H1 (cell line): Measurements from ENCODE around the gene MVK. TPM values are rescaled to one million over a fixed set of nuclear protein-coding genes. Genes with fewer than 3 reads are reported as not detected.

ENCODE experiments used
- CTCF ChIA-PET: fragments of 300-600 bp; sonication (Branson Sonifier 250); formaldehyde crosslinking; loops from one replicate; lab custom pipeline; 2021; ENCODE audit not compliant: partially characterized antibody; lab: Charles Lee
- POLR2A ChIA-PET: fragments of 300-600 bp; sonication (Branson Sonifier 250); formaldehyde crosslinking; loops from one replicate; lab custom pipeline; 2021; ENCODE audit warnings: inconsistent platforms; ENCODE audit not compliant: partially characterized antibody; lab: Charles Lee
- DNase-seq, 2 experiments: peaks; one replicate each; pipeline versions ENCODE4 v3.0.0 to v3.0.0-alpha.2; 2010 to 2022; ENCODE audit warnings: low spot score in 2 of 2, low read depth in 1 of 2, mixed read lengths in 1 of 2
- FAIRE-seq: peaks from 2 replicates; lab custom pipeline; 2011; peaks lifted over from hg19 to GRCh38; lab: Jason Lieb, UNC
- H2AFZ ChIP-seq: 2 replicates; pipeline ENCODE4 v1.8.1; 2012; ENCODE audit warnings: low read length, inconsistent platforms
- H2AK5ac ChIP-seq: 2 replicates; pipeline ENCODE4 v1.6.1; 2013; ENCODE audit warnings: low read depth, low read length
- H2BK120ac ChIP-seq: replicated peaks from 2 replicates; pipeline ENCODE3; 2013; ENCODE audit warnings: low read depth, low read length, inconsistent platforms
- H2BK12ac ChIP-seq: 2 replicates; pipeline ENCODE4 v1.6.1; 2013; ENCODE audit warnings: low read depth, low read length
- H2BK15ac ChIP-seq: 2 replicates; pipeline ENCODE4 v1.6.1; 2013; ENCODE audit warnings: low read length
- H2BK20ac ChIP-seq: 2 replicates; pipeline ENCODE4 v1.6.1; 2013; ENCODE audit warnings: low read length
- H2BK5ac ChIP-seq: 2 replicates; pipeline ENCODE4 v1.6.1; 2013; ENCODE audit warnings: low read depth, low read length
- H3K14ac ChIP-seq: 2 replicates; pipeline ENCODE4 v1.6.1; 2013; ENCODE audit warnings: inconsistent platforms; ENCODE audit not compliant: insufficient read length
- H3K18ac ChIP-seq: 2 replicates; pipeline ENCODE4 v1.6.1; 2013; ENCODE audit warnings: low read length; ENCODE audit errors: extremely low read depth
- H3K23ac ChIP-seq: 2 replicates; pipeline ENCODE4 v1.6.1; 2013; ENCODE audit warnings: inconsistent platforms; ENCODE audit not compliant: insufficient read length
- H3K23me2 ChIP-seq: 2 replicates; pipeline ENCODE4 v1.6.1; 2013; ENCODE audit warnings: low read depth, low read length
- H3K27ac ChIP-seq: 2 replicates; pipeline ENCODE4 v1.6.1; 2011; ENCODE audit warnings: low read depth, low read length, inconsistent platforms
- H3K27me3 ChIP-seq, 4 experiments: replicated peaks in 1 of 4; 1 replicate in 1 of 4; 2 replicates in 3 of 4; pipeline versions ENCODE4 v1.6.1 to v1.8.1; 2011 to 2013; ENCODE audit warnings: low read length in 3 of 4, mild to moderate bottlenecking in 3 of 4, inconsistent platforms in 2 of 4, mixed read lengths in 2 of 4, moderate library complexity in 1 of 4; ENCODE audit not compliant: control insufficient read depth in 3 of 4, insufficient read depth in 3 of 4; ENCODE audit errors: extremely low read depth in 1 of 4
- H3K36me3 ChIP-seq, 4 experiments: 2 replicates each; pipeline versions ENCODE4 v1.6.1 to v1.8.1; 2011 to 2013; ENCODE audit warnings: mild to moderate bottlenecking in 4 of 4, low read length in 3 of 4, moderate library complexity in 2 of 4, control low read depth in 1 of 4, inconsistent platforms in 1 of 4; ENCODE audit not compliant: insufficient read depth in 4 of 4, control insufficient read depth in 2 of 4
- H3K4ac ChIP-seq: replicated peaks from 2 replicates; pipeline ENCODE3; 2013; ENCODE audit warnings: low read length, low read depth, mixed read lengths, inconsistent platforms; ENCODE audit not compliant: insufficient read length
- H3K4me1 ChIP-seq, 4 experiments: replicated peaks in 1 of 4; 1 replicate in 1 of 4; 2 replicates in 3 of 4; pipeline versions ENCODE4 v1.6.1 to v1.8.1; 2011 to 2013; ENCODE audit warnings: low read length in 3 of 4, inconsistent platforms in 2 of 4, mixed read lengths in 1 of 4; ENCODE audit not compliant: insufficient read depth in 4 of 4, control insufficient read depth in 3 of 4
- H3K4me2 ChIP-seq, 2 experiments: 2 replicates each; pipeline versions ENCODE4 v1.6.1 to v1.8.1; 2011 to 2013; ENCODE audit warnings: low read depth in 2 of 2, low read length in 2 of 2, control low read depth in 1 of 2, inconsistent platforms in 1 of 2, mild to moderate bottlenecking in 1 of 2; ENCODE audit not compliant: insufficient read depth in 1 of 2
- H3K4me3 ChIP-seq, 4 experiments: fragments of 200-600, 300-600 bp in 1 of 4; sonication (generic), shearing (Covaris generic), sonication (Bioruptor Twin) in 1 of 4; 2 replicates each; pipeline versions ENCODE4 v1.5.1 to v1.8.1; 2011 to 2016; ENCODE audit warnings: low read length in 4 of 4, low read depth in 3 of 4, control low read depth in 2 of 4, inconsistent platforms in 2 of 4, mild to moderate bottlenecking in 2 of 4, mixed read lengths in 1 of 4, moderate library complexity in 1 of 4; ENCODE audit not compliant: insufficient read depth in 2 of 4; ENCODE audit errors: extremely low read depth in 1 of 4
- H3K56ac ChIP-seq: replicated peaks from 2 replicates; pipeline ENCODE3; 2013; ENCODE audit warnings: low read depth, mild to moderate bottlenecking, mixed read lengths, low read length, inconsistent platforms; ENCODE audit not compliant: insufficient read length
- H3K79me1 ChIP-seq: 2 replicates; pipeline ENCODE4 v1.6.1; 2013; ENCODE audit warnings: low read depth, low read length, control low read depth
- H3K79me2 ChIP-seq, 2 experiments: 2 replicates each; pipeline versions ENCODE4 v1.6.1 to v1.8.1; 2012 to 2013; ENCODE audit warnings: low read length in 2 of 2, mild to moderate bottlenecking in 2 of 2, inconsistent platforms in 1 of 2; ENCODE audit not compliant: insufficient read depth in 2 of 2, control insufficient read depth in 1 of 2
- H3K9ac ChIP-seq, 4 experiments: replicated peaks in 1 of 4; 1 replicate in 1 of 4; 2 replicates in 3 of 4; pipeline versions ENCODE4 v1.6.1 to v1.8.1; 2011 to 2013; ENCODE audit warnings: low read depth in 3 of 4, low read length in 3 of 4, control low read depth in 2 of 4, mild to moderate bottlenecking in 2 of 4, moderate library complexity in 2 of 4, inconsistent platforms in 1 of 4; ENCODE audit errors: extremely low read depth in 1 of 4
- H3K9me3 ChIP-seq, 2 experiments: 2 replicates each; pipeline versions ENCODE4 v1.6.1 to v1.8.1; 2012 to 2013; ENCODE audit warnings: mild to moderate bottlenecking in 2 of 2, moderate library complexity in 2 of 2, control low read depth in 1 of 2, inconsistent platforms in 1 of 2, low read depth in 1 of 2, low read length in 1 of 2, mixed read lengths in 1 of 2; ENCODE audit not compliant: insufficient read depth in 2 of 2
- H4K20me1 ChIP-seq, 2 experiments: replicated peaks in 1 of 2; 2 replicates each; pipeline versions ENCODE3 to v1.8.1; 2011 to 2013; ENCODE audit warnings: inconsistent platforms in 2 of 2, low read length in 2 of 2, mild to moderate bottlenecking in 1 of 2; ENCODE audit not compliant: insufficient read depth in 2 of 2, control insufficient read depth in 1 of 2
- H4K5ac ChIP-seq: 2 replicates; pipeline ENCODE4 v1.6.1; 2013; ENCODE audit warnings: low read length, low read depth, mixed read lengths, inconsistent platforms; ENCODE audit not compliant: insufficient read length
- H4K8ac ChIP-seq: 2 replicates; pipeline ENCODE4 v1.8.0; 2013; ENCODE audit warnings: mild to moderate bottlenecking, moderate library complexity, low read length, inconsistent platforms; ENCODE audit not compliant: insufficient read depth; ENCODE audit errors: extremely low read depth
- H4K91ac ChIP-seq: replicated peaks from 2 replicates; pipeline ENCODE3; 2013; ENCODE audit warnings: low read length, mixed read lengths, inconsistent platforms; ENCODE audit not compliant: insufficient read length
- POLR2AphosphoS5 ChIP-seq: IDR thresholded peaks from 2 replicates; pipeline ENCODE4 v1.6.1; 2011; ENCODE audit warnings: low read depth, low read length
- WGBS, 2 experiments: shearing (Covaris generic) in 1 of 2; methylation state at CpG; one replicate each; pipeline versions ENCODE4 v1.1.6 to v1.1.7; 2013 to 2015; ENCODE audit warnings: low lambda C conversion rate in 2 of 2, mixed read lengths in 2 of 2, inconsistent platforms in 1 of 2, low coverage in 1 of 2, missing lambda C conversion rate in 1 of 2; ENCODE audit not compliant: insufficient replicate concordance in 2 of 2, insufficient coverage in 1 of 2, insufficient read length in 1 of 2; ENCODE audit errors: extremely low coverage in 1 of 2, missing lambda C conversion rate in 1 of 2; 5-methylcytosine and 5-hydroxymethylcytosine counted together
- polyA plus RNA-seq, 7 experiments: library from polyadenylated mRNA; depleted of rRNA in 3 of 7; stranded (reverse) in 5 of 7; unstranded in 2 of 7; fragments of >200 nt in 5 of 7; fragments of 200-250 nt in 2 of 7; gene quantifications; 1 replicate in 5 of 7; 2 replicates in 1 of 7; 4 replicates in 1 of 7; pipeline versions ENCODE4 v1.2.1 to v1.2.3, GENCODE V29; 2011 to 2013; ENCODE audit warnings: missing spikeins in 2 of 7, mixed read lengths in 2 of 7
- total RNA-seq: library from RNA; stranded (reverse); fragmentation: NEBNext Ultra II Directional; extraction: Animal tissue kit (Norgen Biotek cat#: 25700); gene quantifications from 2 replicates; pipeline ENCODE4 v1.2.1, GENCODE V29; 2021

MVK gene
- total and polyA plus RNA-seq, 2 of the 8 experiments (the other 6 are each of a cell fraction or from before 2014, with no cell fraction given) = 15.7 to 20.9 TPM

- Histone ChIP-seq H3K4ac (no peak overlapping the region), H3K27ac (no peak overlapping the region), H3K79me1 (no peaks in the 10 kb centered on the region), H2AK5ac (no peak overlapping the region), H4K8ac (no peak overlapping the region), H2BK20ac (no peak overlapping the region), H3K23me2 (no peaks in the 10 kb centered on the region), H2BK15ac (no peak overlapping the region), H3K4me3 (no peak overlapping the region), H2BK120ac (no peak overlapping the region), H3K14ac (no peak overlapping the region), H2BK12ac (no peak overlapping the region), H3K27me3 (0 out of 7 replicates have a peak, but pooled peaks cover 0 to 2% (median 0%) of the 10 kb centered on the region in 4 experiments), H3K9ac (no peak overlapping the region), H3K36me3 (no peaks in the 10 kb centered on the region), H3K18ac (no peak overlapping the region), H4K20me1 (no peaks in the 10 kb centered on the region), H2AFZ (no peak overlapping the region), H3K79me2 (no peaks in the 10 kb centered on the region), H2BK5ac (no peak overlapping the region), H3K56ac (no peak overlapping the region), H4K5ac (no peak overlapping the region), H4K91ac (no peak overlapping the region), H3K9me3 (no peaks in the 10 kb centered on the region), H3K23ac (no peak overlapping the region), H3K4me1 (peaks cover 0 to 7% (median 1%) of the 10 kb centered on the region in 4 experiments; a peak in 5 of 7 replicates), H3K4me2 (no peak overlapping the region)
- FAIRE-seq (no peak), DNase-seq (no peak)
- ChIA-PET POLR2A (interaction anchor here (0.9 kb wide), 1 partner anchor 18 kb away, joined by 3 read pairs; no protein-coding TSS in a partner anchor), CTCF (interaction anchor here (0.8 to 5.7 kb wide), 5 partner anchors 11 to 157 kb away, joined by 3 to 37 read pairs (median 4); no protein-coding TSS in a partner anchor)
- TF ChIP-seq POLR2AphosphoS5 = no peak
- WGBS, 2 experiments = 90% methylated on average over 3 of the region's 3 CpGs; no CpG with 5 or more reads in 1 of the 2 experiments
Measured at GRCh38 chr12:109608793-109609192, 35.2 kb downstream of the MVK start.
